Activated naive CD4-positive, alpha-beta T cell treated with anti-CD3 and anti-CD28 coated beads, Interleukin-2, amount 50 U/mL, for 16 hours (primary cell): ENCODE data around the gene COX5B.
A peak's percentile ranks its signal among the peaks of the same experiment; 100 is the strongest.
"Not testable (repeated sequence)": the region's sequence is repeated elsewhere in the genome, so short reads cannot be mapped to it uniquely, and the experiment has no call there.

Experiments used
- DNase-seq: peaks from one replicate; pipeline ENCODE4 v3.0.0-alpha.2; 2020

Gene COX5B

GRCh38 chr2:97645695-97646629 is at the start of gene COX5B:
Gene COX5B (plus strand): TSS chr2:97646062. CDS start chr2:97646087, 25 bp downstream.
- DNase-seq: peak; percentile 99

- DNase-seq: not testable (repeated sequence)
Observed at GRCh38 chr2:97596180-97596579, 49.7 kb upstream of the COX5B start.

- not testable (repeated sequence) for DNase-seq
Observed at GRCh38 chr2:97601537-97601936, 44.3 kb upstream of the COX5B start.

GRCh38 chr2:97605109-97605508 is 40.8 kb upstream of the COX5B start:
- not testable (repeated sequence) for DNase-seq

- not testable (repeated sequence) for DNase-seq
Observed at GRCh38 chr2:97605524-97606339, 40.1 kb upstream of the COX5B start.

- DNase-seq: not testable (repeated sequence)
Observed at GRCh38 chr2:97608745-97609144, 37.1 kb upstream of the COX5B start.

GRCh38 chr2:97611895-97612294 is 34.0 kb upstream of the COX5B start:
- not testable (repeated sequence) for DNase-seq

- DNase-seq: not testable (repeated sequence)
Observed at GRCh38 chr2:97615746-97616145, 30.1 kb upstream of the COX5B start.

GRCh38 chr2:97617911-97618310 is 28.0 kb upstream of the COX5B start:
- no peak for DNase-seq

GRCh38 chr2:97618939-97619827 is 26.7 kb upstream of the COX5B start:
- DNase-seq: not testable (repeated sequence)

GRCh38 chr2:97620492-97620891 is 25.4 kb upstream of the COX5B start:
- DNase-seq: not testable (repeated sequence)

- DNase-seq: not testable (repeated sequence)
Observed at GRCh38 chr2:97622976-97623375, 22.9 kb upstream of the COX5B start.

- not testable (repeated sequence) for DNase-seq
Observed at GRCh38 chr2:97625354-97626048, 20.4 kb upstream of the COX5B start.

GRCh38 chr2:97626049-97626430 is 19.8 kb upstream of the COX5B start:
- not testable (repeated sequence) for DNase-seq

- no peak for DNase-seq
Observed at GRCh38 chr2:97644023-97644717, 1.7 kb upstream of the COX5B start.

- DNase-seq: no peak
Observed at GRCh38 chr2:97645112-97645694, 659 bp upstream of the COX5B start.

- DNase-seq: no peak
Observed at GRCh38 chr2:97646977-97647376, 1.1 kb downstream of the COX5B start.

- DNase-seq: no peak
Observed at GRCh38 chr2:97651114-97651513, 5.3 kb downstream of the COX5B start.

- no peak for DNase-seq
Observed at GRCh38 chr2:97653473-97653872, 7.6 kb downstream of the COX5B start.

- no peak for DNase-seq
Observed at GRCh38 chr2:97653874-97654273, 8.0 kb downstream of the COX5B start.

- DNase-seq: no peak
Observed at GRCh38 chr2:97654309-97654708, 8.4 kb downstream of the COX5B start.
